Thyroid gland (tissue), 4 donors: ENCODE results near the gene RIMBP2. TPM values are rescaled to one million over a fixed set of nuclear protein-coding genes. Genes with fewer than 3 reads are reported as not detected.

ENCODE experiments used
- DNase-seq, 2 donors: peaks; one replicate each; pipeline ENCODE4 v3.0.0-alpha.2; 2019
- H3K27ac ChIP-seq, 3 donors: fragments of 200-600 bp; sonication (generic); 1 replicate in 2 of 3; 2 replicates in 1 of 3; pipeline ENCODE4 v1.5.1; 2016 to 2019; ENCODE audit warnings: mild to moderate bottlenecking in 1 of 3, moderate library complexity in 1 of 3
- H3K27me3 ChIP-seq: fragments of 200-600 bp; sonication (generic); one replicate; pipeline ENCODE4 v1.5.1; 2019
- H3K36me3 ChIP-seq, 2 donors: fragments of 200-600 bp; sonication (generic); one replicate each; pipeline ENCODE4 v1.5.1; 2016 to 2019
- H3K4me1 ChIP-seq, 2 donors: fragments of 200-600 bp; sonication (generic); one replicate each; pipeline ENCODE4 v1.5.1; 2017 to 2019
- H3K4me3 ChIP-seq, 3 donors: fragments of 200-600 bp; sonication (generic); replicated peaks in 1 of 3; 1 replicate in 2 of 3; 2 replicates in 1 of 3; pipeline ENCODE4 v1.5.1; 2016; ENCODE audit warnings: mild to moderate bottlenecking in 1 of 3
- H3K9me3 ChIP-seq: fragments of 200-600 bp; sonication (generic); one replicate; pipeline ENCODE4 v1.5.1; 2017
- CTCF ChIP-seq, 6 experiments: fragments of 200-600 bp in 3 of 6; fragments of 450-650 bp in 3 of 6; sonication (generic) in 3 of 6; IDR thresholded peaks; one replicate each; pipeline ENCODE4 v1.5.1; 2016 to 2019; ENCODE audit warnings: antibody characterized with exemption in 6 of 6, mild to moderate bottlenecking in 2 of 6, inconsistent platforms in 1 of 6, moderate library complexity in 1 of 6
- POLR2A ChIP-seq, 2 donors: fragments of 450-650 bp; IDR thresholded peaks; one replicate each; pipeline ENCODE4 v1.6.1; 2017; ENCODE audit warnings: antibody characterized with exemption in 2 of 2, mild to moderate bottlenecking in 2 of 2, moderate library complexity in 1 of 2
- WGBS, 2 donors: methylation state at CpG; one replicate each; pipeline ENCODE4 v1.1.5; 2017; 5-methylcytosine and 5-hydroxymethylcytosine counted together
- intact Hi-C: fragments of 100-400 bp; cut with DNase I; formaldehyde crosslinking; loops from one replicate; pipeline ENCODE4 v1.15.1; 2023
- total RNA-seq, 4 donors: library from RNA; depleted of rRNA; stranded (reverse); fragments of >200 nt; gene quantifications; one replicate each; pipeline ENCODE4 v1.2.3, GENCODE V29; 2016

RIMBP2 gene
- total RNA-seq, 4 donors from 2014 or later = 0.11 to 2.2 (median 0.63) TPM

GRCh38 chr12:130737731-130738130 is 21.6 kb upstream of the RIMBP2 start:
- Histone ChIP-seq H3K27me3 (no peaks in the 10 kb centered on the region), H3K4me1 (no peaks in the 10 kb centered on the region), H3K4me3 (no peak overlapping the region), H3K36me3 (no peaks in the 10 kb centered on the region), H3K9me3 (no peaks in the 10 kb centered on the region), H3K27ac (no peak overlapping the region)
- DNase-seq = no peak
- WGBS, 2 donors = 55 to 59% methylated on average over 14 of the region's 14 CpGs
- TF ChIP-seq POLR2A (IDR thresholded peaks at IDR 0.05) (no peak), CTCF (IDR thresholded peaks at IDR 0.05) (no peak)
- intact Hi-C loops = no loop called here

GRCh38 chr12:130729344-130729743 is 13.2 kb upstream of the RIMBP2 start:
- Histone ChIP-seq H3K27ac (no peak overlapping the region), H3K9me3 (no peaks in the 10 kb centered on the region), H3K27me3 (no peaks in the 10 kb centered on the region), H3K4me1 (no peaks in the 10 kb centered on the region), H3K4me3 (no peak overlapping the region), H3K36me3 (no peaks in the 10 kb centered on the region)
- 33 to 61% methylated on average over 7 to 9 of the region's 9 CpGs for WGBS, 2 donors
- TF ChIP-seq CTCF (IDR thresholded peaks at IDR 0.05) (no peak), POLR2A (IDR thresholded peaks at IDR 0.05) (no peak)
- intact Hi-C loops = no loop called here
- no peak for DNase-seq

GRCh38 chr12:130728158-130729058 is 12.3 kb upstream of the RIMBP2 start:
- intact Hi-C loops = no loop called here
- TF ChIP-seq CTCF (IDR thresholded peaks at IDR 0.05) (no peak), POLR2A (IDR thresholded peaks at IDR 0.05) (no peak)
- Histone ChIP-seq H3K36me3 (no peaks in the 10 kb centered on the region), H3K9me3 (no peaks in the 10 kb centered on the region), H3K4me3 (no peak overlapping the region), H3K27ac (no peak overlapping the region), H3K27me3 (no peaks in the 10 kb centered on the region), H3K4me1 (no peaks in the 10 kb centered on the region)
- DNase-seq = no peak
- WGBS, 2 donors = 91 to 92% methylated on average over 32 of the region's 32 CpGs

- intact Hi-C loops = no loop called here
- Histone ChIP-seq H3K4me3 (no peak overlapping the region), H3K27ac (no peak overlapping the region), H3K4me1 (peaks cover 8 to 22% of the 10 kb centered on the region in 2 donors), H3K36me3 (no peaks in the 10 kb centered on the region), H3K9me3 (no peaks in the 10 kb centered on the region), H3K27me3 (no peaks in the 10 kb centered on the region)
- DNase-seq = no peak
- TF ChIP-seq POLR2A (IDR thresholded peaks at IDR 0.05) = no peak
- TF ChIP-seq CTCF (IDR thresholded peaks at IDR 0.05) = no peak
- WGBS, 2 donors = 48 to 49% methylated on average over 8 of the region's 8 CpGs
Measured at GRCh38 chr12:130719263-130719859, 3.3 kb upstream of the RIMBP2 start.

GRCh38 chr12:130717752-130718151 is 1.7 kb upstream of the RIMBP2 start:
- no peak overlapping the region for H3K27ac ChIP-seq
- 97 to 98% methylated on average over 5 of the region's 5 CpGs for WGBS, 2 donors
- TF ChIP-seq POLR2A (IDR thresholded peaks at IDR 0.05) = no peak
- TF ChIP-seq CTCF (IDR thresholded peaks at IDR 0.05) = no peak
- DNase-seq = no peak
- no peak overlapping the region for H3K4me3 ChIP-seq
- no peaks in the 10 kb centered on the region for H3K27me3 ChIP-seq
- peaks cover 15 to 32% of the 10 kb centered on the region in 2 donors for H3K4me1 ChIP-seq
- intact Hi-C loops = no loop called here
- H3K9me3 ChIP-seq = no peaks in the 10 kb centered on the region
- H3K36me3 ChIP-seq = no peaks in the 10 kb centered on the region
